Activated T-cell treated with anti-CD3 and anti-CD28 coated beads for 4 hours (primary cell): ENCODE measurements around the gene GPR156.
A peak's percentile ranks its signal among the peaks of the same experiment; 100 is the strongest.
"Not testable (repeated sequence)": the region's sequence is repeated elsewhere in the genome, so short reads cannot be mapped to it uniquely, and the experiment has no call there.

ENCODE experiments used
- DNase-seq: peaks from one replicate; pipeline ENCODE4 v3.0.0-alpha.2; 2020

The GPR156 gene

GRCh38 chr3:120156699-120157098, 128.3 kb downstream of the GPR156 start:
- DNase-seq = no peak

- DNase-seq = not testable (repeated sequence)
Observed at GRCh38 chr3:120155694-120156093, 129.3 kb downstream of the GPR156 start.

- no peak for DNase-seq
Observed at GRCh38 chr3:120155108-120155507, 129.9 kb downstream of the GPR156 start.

GRCh38 chr3:120153294-120153693, 131.7 kb downstream of the GPR156 start:
- DNase-seq = no peak

- DNase-seq = no peak
Observed at GRCh38 chr3:120151791-120152190, 133.2 kb downstream of the GPR156 start.

GRCh38 chr3:120148187-120148949, 136.7 kb downstream of the GPR156 start:
- DNase-seq = no peak

GRCh38 chr3:120147072-120147871, 137.8 kb downstream of the GPR156 start:
- peak; percentile 31 for DNase-seq

- DNase-seq = peak; percentile 3
Observed at GRCh38 chr3:120145542-120146285, 139.3 kb downstream of the GPR156 start.

GRCh38 chr3:120144267-120144666, 140.8 kb downstream of the GPR156 start:
- no peak for DNase-seq

GRCh38 chr3:120143676-120144075, 141.3 kb downstream of the GPR156 start:
- DNase-seq = no peak

- no peak for DNase-seq
Observed at GRCh38 chr3:120142236-120142635, 142.8 kb downstream of the GPR156 start.

- no peak for DNase-seq
Observed at GRCh38 chr3:120140098-120140742, 144.8 kb downstream of the GPR156 start.

GRCh38 chr3:120139140-120139539, 145.9 kb downstream of the GPR156 start:
- no peak for DNase-seq

- DNase-seq = no peak
Observed at GRCh38 chr3:120137548-120137947, 147.5 kb downstream of the GPR156 start.

GRCh38 chr3:120130656-120131055, 154.4 kb downstream of the GPR156 start:
- no peak for DNase-seq

- no peak for DNase-seq
Observed at GRCh38 chr3:120129718-120130513, 155.1 kb downstream of the GPR156 start.

GRCh38 chr3:120129051-120129450, 156.0 kb downstream of the GPR156 start:
- no peak for DNase-seq

- DNase-seq = no peak
Observed at GRCh38 chr3:120125992-120126391, 159.0 kb downstream of the GPR156 start.

GRCh38 chr3:120119846-120120510, 165.0 kb downstream of the GPR156 start:
- DNase-seq = no peak
